Bronchial epithelial cell (primary cell): Measurements from ENCODE around the gene PLA2G3. TPM values are rescaled to one million over a fixed set of nuclear protein-coding genes. Genes with fewer than 3 reads are reported as not detected.

Source experiments
- DNase-seq: peaks from one replicate; pipeline ENCODE4 v3.0.0-alpha.2; 2010; ENCODE audit warnings: low read depth
- FAIRE-seq: peaks from 2 replicates; lab custom pipeline; 2011; peaks lifted over from hg19 to GRCh38; lab: Jason Lieb, UNC
- H3K27me3 ChIP-seq: 2 replicates; pipeline ENCODE4 v1.5.1; 2011; ENCODE audit warnings: low read length; ENCODE audit not compliant: control insufficient read depth, insufficient read depth
- H3K36me3 ChIP-seq: 2 replicates; pipeline ENCODE4 v1.5.1; 2011; ENCODE audit warnings: low read length; ENCODE audit not compliant: control insufficient read depth, insufficient read depth
- H3K4me3 ChIP-seq: 2 replicates; pipeline ENCODE4 v1.5.1; 2011; ENCODE audit warnings: mild to moderate bottlenecking, low read depth, low read length, control low read depth
- CTCF ChIP-seq: IDR thresholded peaks from 2 replicates; pipeline ENCODE4 v1.5.1; 2011; ENCODE audit warnings: mild to moderate bottlenecking, moderate library complexity, low read length, control low read depth, inconsistent platforms; ENCODE audit not compliant: insufficient read depth, severe bottlenecking
- total RNA-seq: library from RNA; depleted of rRNA; stranded (reverse); fragments of >200 nt; gene quantifications from 2 replicates; pipeline ENCODE4 v1.2.1, GENCODE V29; 2014

PLA2G3 gene
- under 0.01 and 0.38 TPM in 2 replicates for total RNA-seq

GRCh38 chr22:31139866-31140716 lies at the start of gene PLA2G3:
Gene PLA2G3, minus strand, starts transcription at chr22:31140508. Its CDS starts 154 bp downstream, at chr22:31140354.
- no peak within 1 kb of the TSS for H3K4me3 ChIP-seq
- no peaks in the 10 kb centered on the region for H3K36me3 ChIP-seq
- TF ChIP-seq CTCF: no peak
- FAIRE-seq (no peak), DNase-seq (peak; percentile 54)
- peaks cover 4% of the 10 kb centered on the region for H3K27me3 ChIP-seq

- Histone ChIP-seq H3K4me3 (no peak overlapping the region), H3K36me3 (peaks cover 8% of the 10 kb centered on the region), H3K27me3 (no peaks in the 10 kb centered on the region)
- FAIRE-seq (no peak), DNase-seq (no peak)
- TF ChIP-seq CTCF: no peak
Measured at GRCh38 chr22:31187627-31188026, 47.3 kb upstream of the PLA2G3 start.

- DNase-seq (no peak), FAIRE-seq (peak; percentile 62)
- H3K4me3 ChIP-seq: no peak overlapping the region
- no peak for TF ChIP-seq CTCF
- H3K27me3 ChIP-seq: no peaks in the 10 kb centered on the region
- peaks cover 8% of the 10 kb centered on the region for H3K36me3 ChIP-seq
Measured at GRCh38 chr22:31185056-31185455, 44.7 kb upstream of the PLA2G3 start.

- H3K36me3 ChIP-seq: peaks cover 5% of the 10 kb centered on the region
Measured at GRCh38 chr22:31184015-31184414, 43.7 kb upstream of the PLA2G3 start.

GRCh38 chr22:31179345-31179744 lies 39.0 kb upstream of the PLA2G3 start:
- Histone ChIP-seq H3K27me3 (no peaks in the 10 kb centered on the region), H3K4me3 (no peak overlapping the region), H3K36me3 (peaks cover 2% of the 10 kb centered on the region)
- FAIRE-seq (peak; percentile 97), DNase-seq (peak; percentile 84)
- no peak for TF ChIP-seq CTCF

More at GRCh38 chr22:31184015-31184414, 43.7 kb upstream of the PLA2G3 start:
- FAIRE-seq: no peak
- Histone ChIP-seq H3K4me3 (no peak overlapping the region), H3K27me3 (no peaks in the 10 kb centered on the region)
- no peak for DNase-seq
- TF ChIP-seq CTCF: no peak
